ENCODE measurements around the gene NFASC. TPM values are rescaled to one million over a fixed set of nuclear protein-coding genes. Genes with fewer than 3 reads are reported as not detected.

Gene NFASC
- total RNA-seq, 1 donor from 2014 or later, result 11.6 TPM

Other genes starting within 250 kb of the NFASC start
- gene LRRN2, start 185.1 kb upstream of the NFASC start, total RNA-seq, result 2.3 TPM
- gene CNTN2, start 172.3 kb downstream of the NFASC start, total RNA-seq, result 0.64 TPM
- gene TMEM81, start 213.6 kb downstream of the NFASC start, total RNA-seq, result 3.7 TPM

All from left ventricle myocardium superior (tissue), 1 donor.